NCI-H146 (cell line): ENCODE measurements around the gene IGFBP5.
A peak's percentile ranks its signal among the peaks of the same experiment; 100 is the strongest.

Source experiments
- DNase-seq: peaks from one replicate; lab custom pipeline; 2025; lab: John Stamatoyannopoulos, UW

IGFBP5 gene

DNA sequence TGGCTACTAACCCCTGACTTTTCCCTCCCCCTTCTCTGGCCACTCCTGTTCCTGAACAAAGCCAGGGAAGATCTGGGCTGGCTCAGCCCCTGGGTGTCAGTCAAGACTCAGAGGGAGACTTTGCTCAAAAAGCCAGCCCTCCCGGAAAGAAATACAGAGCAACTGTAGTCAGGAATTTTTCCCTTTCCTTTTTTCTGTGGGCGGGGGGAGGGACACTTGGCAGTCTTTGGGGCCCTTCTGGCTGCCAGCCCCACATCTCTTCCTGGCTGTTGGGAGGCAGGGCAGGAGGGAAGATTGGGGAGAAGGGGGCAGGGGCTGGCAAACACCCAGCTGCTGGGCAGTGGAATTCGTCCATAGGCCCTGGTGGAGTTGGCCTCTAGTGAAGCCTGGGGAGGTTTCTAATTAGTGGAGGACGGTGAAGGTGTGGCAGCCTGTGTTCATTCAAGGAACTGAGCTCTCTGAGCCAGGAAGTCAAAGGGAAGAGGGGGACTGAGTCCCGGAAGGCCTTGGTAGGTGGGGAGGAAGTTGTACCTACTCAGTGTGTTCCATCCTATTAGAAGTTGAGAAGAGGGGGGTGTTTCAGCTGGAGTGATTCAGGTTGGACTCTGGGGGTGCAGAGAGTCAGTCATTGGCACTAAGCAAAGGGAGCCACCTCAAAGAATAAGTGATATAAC is 51.2 kb downstream of the IGFBP5 start:
- no peak for DNase-seq

DNA sequence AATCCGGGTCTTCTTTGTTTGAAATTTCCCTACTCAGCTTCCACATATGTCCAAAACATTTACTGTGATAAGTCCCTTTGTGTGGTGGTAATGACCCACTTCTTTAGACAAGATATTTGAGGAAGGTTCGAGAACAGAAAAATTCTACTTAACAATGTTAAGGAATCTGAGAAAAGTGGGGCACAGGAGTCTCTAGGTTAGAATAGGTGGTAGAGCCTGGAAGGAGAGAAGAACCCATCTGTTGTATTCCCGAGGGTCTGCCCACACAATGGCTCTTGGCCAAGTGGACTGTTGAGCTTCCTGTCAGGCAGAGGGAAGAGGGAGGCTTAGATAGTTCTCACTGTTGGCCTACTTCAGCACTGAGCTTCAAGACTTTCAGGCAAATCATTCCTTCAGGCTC is 57.9 kb downstream of the IGFBP5 start:
- DNase-seq, result no peak

DNA sequence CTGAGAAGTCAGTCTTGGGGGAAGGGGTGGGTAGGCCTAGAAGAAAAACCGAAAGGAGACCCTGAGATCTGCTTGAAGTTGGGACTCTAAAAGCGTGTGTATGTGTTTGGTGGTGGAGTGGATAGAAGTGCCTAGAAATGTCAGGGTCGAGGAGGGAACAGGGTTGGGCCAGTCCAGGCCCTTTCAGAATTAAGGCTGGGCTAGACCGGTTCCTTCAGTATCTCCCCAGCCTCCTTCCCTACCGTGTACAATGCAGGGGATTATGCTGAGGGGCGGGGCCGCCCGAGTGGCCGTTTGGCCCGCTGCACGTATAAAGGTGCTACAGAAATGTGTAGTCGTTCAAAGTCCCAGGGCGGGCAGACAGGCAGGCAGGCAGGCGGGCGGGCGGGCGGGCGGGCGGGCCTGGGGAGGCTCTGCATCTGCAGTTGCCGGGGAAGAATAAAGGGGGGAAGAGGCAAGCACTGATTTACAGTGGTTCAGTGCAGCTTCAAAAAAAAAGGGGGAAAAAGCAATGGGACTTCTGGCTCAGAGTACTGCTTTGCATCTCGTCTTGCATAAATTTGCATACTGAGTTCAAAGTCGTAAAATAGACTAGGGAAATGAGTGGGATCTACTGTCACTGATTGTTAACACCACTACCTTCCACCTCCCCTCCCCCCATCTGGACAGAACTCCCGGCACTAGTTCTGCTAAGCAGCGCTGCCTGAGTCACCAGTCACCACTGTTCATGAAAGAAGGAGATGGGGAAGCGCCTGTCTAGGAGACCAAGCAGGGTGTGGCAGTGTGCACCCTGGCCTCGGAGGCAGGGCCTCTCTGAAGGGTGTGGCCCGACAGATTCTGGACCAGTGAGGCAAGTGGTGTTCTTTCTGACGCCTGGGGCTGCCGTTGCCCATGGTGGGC is 58.5 kb downstream of the IGFBP5 start:
- no peak for DNase-seq

DNA sequence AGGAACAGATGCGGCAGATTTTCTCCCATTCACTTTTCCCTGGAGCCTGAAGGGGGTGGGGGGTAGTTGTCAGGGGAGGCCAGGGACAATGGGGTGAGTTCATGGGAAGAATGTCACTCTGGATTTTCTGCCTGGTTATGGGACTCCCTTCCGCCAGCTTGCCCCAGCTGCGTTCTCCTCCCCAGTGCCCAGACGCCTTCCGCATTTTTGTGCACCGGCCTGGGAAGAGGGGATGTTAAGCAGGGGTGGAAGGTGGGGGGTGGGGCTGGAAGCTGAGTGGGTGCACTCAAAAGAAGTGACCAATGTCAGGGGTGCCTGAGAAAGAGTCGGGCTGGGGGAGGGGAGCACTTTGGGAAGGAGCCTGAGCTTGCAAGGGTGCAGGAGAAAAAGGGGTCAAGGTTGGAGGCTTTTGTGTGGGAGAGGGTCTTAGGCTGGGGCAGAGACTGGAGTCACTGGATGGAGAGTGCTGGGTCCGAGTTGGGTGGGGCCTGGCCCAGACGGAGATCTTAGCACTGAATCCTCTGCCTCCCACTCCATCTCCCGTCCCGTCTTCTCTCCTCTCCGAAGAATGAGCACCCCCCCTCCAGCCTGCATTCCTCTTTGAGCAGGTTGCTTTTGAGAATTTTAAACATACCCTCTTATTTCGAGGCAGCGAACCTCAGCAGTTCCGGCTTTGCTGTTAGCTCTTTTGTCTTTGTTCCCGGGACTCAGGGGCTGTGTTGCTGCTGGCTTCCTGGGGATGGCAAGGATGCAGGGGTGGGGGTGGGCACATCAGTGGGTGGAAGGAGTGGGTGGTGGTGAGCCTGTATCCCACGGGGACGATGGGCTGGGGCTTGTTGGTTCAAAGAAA is 59.4 kb downstream of the IGFBP5 start:
- DNase-seq, result no peak

DNA sequence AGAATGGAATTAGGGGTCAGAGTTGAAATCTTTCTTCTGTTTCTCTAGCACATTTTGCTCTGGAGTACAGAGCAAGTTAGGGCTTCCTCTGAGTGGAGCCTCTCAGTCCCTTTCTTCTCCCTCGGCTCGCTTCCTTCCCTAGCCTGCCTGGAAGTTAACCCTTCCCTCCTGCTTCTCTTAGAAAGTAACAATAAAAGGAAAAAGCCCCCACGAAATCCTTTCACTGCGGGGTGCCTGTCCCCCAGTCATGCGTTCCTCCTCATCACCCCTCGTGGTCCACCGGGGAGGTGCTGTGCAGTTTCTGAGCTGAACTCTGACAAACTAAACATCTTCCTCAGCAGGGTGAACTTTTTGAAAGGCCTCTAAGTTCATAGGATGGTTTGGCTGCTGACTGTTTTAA is 60.2 kb downstream of the IGFBP5 start:
- no peak for DNase-seq

DNA sequence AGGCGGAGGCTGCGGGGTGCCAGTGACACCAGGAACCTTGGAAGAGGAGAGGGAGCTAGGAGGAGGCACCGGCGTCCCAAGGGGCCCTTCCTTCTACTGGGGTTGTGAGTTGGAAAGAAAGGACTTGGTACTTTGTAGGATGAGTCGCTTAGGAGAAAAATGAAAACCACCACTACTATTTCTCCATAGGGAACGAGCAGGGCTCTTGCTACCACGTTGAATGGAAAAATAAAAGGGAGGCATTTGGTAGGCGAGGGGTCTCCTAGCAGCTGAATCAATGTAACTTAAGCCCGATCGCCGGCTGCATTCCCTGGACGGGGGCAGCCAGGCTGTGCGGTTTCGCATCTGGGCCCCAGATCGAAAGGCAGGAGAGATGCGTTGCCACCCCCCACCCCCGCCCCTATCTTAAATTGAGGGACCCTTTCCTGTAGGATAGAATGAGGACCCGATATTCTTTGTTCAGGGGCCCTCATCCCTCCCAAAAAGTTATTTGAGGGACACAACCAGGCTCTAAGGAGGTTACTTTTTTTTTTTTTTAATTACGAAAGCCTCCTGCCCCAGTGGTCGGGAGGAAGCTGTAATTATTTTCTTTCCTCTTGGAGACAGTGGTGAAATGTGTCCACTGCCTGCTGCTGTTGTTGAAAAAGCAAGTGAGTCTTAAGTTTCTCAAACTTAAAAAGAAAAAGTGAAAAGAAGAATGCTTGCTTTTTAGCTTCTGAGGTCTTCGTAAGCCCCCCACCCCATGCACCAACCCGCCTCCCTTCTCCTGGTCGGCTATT is 60.8 kb downstream of the IGFBP5 start:
- no peak for DNase-seq

DNA sequence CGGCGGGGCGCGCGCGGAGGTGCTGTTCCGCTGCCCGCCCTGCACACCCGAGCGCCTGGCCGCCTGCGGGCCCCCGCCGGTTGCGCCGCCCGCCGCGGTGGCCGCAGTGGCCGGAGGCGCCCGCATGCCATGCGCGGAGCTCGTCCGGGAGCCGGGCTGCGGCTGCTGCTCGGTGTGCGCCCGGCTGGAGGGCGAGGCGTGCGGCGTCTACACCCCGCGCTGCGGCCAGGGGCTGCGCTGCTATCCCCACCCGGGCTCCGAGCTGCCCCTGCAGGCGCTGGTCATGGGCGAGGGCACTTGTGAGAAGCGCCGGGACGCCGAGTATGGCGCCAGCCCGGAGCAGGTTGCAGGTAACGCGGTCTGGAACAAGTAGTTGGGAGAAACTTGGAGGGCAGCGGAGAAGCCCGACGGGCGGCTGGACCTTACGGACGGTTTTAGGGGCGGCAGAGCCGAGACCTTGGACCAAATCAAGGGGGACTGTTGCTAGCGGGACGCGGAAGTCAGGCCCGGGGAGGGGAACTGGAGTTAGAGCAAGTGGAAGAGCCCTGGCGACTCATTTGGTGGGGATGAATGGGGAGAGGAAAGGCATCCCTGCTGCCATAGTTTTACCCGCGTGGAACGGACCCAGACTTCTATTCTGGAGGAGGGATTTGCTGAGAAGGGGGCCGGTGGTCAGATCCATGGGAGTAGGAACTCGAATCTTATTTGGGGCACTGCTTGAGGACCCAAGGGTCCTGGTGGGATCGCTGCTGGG is 61.6 kb downstream of the IGFBP5 start:
- DNase-seq, result peak; percentile 38

DNA sequence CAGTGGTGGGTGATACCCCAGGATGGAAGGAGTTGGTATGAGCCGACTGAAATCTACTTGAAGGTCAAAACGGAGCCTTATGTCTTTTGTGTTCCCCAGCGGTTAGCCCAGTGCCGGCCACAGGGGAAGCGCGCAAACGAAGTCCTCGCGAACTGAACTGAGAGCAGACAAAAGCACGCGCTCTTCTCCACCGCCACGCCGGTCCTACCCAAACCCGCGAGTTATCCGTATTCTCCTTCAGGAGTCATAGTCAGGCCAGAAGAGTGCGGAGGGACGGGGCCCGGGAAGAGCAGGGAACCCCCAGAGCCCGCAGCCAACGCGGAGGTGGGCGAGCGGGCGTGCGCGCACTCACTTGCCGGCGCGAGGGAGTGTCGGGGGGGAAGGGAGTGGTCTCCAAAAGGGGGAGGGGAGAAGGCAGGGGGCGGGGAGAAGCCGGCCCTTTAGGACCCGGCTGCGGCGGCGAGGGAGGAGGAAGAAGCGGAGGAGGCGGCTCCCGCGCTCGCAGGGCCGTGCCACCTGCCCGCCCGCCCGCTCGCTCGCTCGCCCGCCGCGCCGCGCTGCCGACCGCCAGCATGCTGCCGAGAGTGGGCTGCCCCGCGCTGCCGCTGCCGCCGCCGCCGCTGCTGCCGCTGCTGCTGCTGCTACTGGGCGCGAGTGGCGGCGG is 62.3 kb downstream of the IGFBP5 start, which contains the start of gene IGFBP2:
TSS of gene IGFBP2 (plus strand) at position 469 of the 664 bp plus-strand sequence. CDS start at position 573, 104 bp downstream.
- DNase-seq, result peak; percentile 89

DNA sequence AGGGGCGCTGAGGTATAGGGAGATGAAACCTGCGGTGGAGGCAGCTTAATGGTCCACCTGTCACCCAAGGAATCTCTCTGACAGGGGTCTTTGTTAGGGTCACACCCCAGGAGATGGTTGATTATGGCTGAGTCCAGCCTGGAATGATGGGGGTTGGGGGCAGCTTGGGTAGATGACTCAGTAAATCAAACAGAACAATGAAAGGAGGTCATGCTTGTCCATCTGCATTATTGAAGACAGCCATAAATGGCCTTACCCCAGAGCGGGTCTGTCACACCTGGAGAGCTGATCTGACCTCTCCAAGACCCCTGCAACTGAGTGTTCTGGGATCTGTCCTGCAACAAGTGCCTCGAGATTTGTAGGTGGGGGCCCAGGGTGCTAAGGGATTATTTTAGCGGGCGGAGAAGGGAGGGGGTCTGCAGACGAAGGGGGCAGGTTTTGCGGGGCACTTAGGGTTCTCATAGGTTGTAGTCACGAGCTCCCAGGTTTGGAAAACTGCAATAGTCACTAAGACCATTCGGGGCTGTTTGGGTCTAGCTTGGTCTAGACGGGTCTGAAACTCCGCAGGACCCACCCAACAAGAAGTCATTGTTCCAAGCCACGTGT is 62.9 kb downstream of the IGFBP5 start:
- DNase-seq, result peak; percentile 85

DNA sequence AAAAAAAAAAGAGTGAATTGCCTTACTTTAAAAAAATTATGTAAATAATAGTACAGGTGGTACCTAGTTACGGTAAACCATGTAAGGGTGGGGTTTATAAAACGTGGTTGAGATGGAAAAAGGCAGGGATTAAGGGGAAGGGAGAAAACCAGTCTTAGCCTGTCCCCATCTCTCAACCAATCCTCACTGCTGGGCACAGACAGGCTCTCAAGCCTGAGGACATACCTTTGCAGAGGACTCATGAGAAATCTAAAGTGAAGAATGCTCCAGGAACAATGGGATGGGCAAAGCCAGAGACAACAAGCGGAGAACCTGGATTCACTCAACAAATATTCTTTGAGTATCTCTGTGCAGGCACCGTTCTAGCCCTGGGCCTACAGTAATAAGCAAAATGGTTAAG is 65.6 kb downstream of the IGFBP5 start:
- DNase-seq, result no peak

DNA sequence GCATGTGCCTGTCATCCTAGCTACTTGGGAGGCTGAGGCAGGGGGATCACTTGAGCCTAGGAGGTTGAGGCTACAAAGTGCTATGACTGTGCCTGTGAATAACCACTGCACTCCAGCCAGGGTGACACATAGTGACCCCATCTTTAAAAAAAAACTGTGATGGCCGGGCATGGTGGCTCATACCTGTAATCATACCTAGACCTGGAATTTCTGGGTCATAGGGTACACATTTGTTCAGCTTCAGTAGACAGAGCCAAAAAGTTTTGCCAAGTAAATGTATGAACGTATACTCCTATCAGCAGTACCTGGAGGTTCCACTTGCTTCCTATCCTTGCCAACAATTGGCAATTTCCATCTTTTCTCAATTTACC is 68.5 kb downstream of the IGFBP5 start:
- DNase-seq, result no peak

DNA sequence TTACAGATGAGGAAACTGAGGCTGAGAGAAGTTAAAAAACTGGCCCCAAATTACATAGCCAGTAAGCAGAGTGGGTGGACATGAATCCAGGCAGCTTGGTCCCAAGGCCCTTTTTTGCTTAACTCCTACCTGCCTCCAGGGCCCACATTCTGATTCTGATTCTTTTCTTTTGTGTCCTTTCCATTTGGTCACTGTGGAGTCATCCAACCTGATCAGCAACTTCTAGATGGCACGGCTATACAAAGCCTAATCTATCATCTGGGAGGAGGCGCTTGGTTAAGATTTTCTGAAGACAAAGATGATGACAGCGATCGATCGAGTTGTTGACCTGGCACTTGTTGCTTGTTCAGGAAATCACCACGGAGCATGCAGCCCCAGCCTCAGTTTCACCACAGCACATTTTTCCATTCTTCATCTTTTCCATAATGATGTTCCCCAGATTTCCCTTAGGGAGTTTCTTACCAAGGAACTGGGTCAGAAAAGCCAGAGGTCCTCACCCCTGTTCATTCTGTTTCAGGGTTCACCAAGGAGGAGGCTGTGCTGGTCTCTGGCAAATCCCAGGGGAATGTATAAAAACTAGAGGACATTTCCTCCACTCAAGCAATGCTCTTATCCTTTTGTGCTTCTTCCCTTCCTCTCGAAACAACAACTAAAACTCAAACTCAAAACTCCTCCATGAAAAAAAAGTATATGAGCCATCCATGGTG is 69.0 kb downstream of the IGFBP5 start:
- no peak for DNase-seq

DNA sequence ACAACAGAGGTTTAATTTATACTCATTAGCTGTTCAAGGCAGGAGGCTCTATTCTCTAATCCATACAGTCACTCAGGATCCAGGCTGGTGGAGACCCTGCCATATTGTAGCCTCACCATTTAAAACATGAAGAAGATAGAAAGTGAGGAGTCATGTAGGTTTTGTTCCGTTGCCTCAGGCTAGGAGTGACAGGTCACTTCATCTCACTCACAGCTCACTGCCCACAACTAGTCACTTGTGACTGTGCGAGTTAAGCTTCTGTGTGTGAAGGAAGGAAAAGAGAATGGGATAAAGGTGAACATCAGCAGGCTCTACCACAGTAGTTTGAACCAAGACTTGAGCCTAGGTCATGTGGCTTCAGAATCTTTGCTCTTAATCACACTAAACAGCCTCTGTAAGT is 71.1 kb downstream of the IGFBP5 start:
- DNase-seq, result no peak

DNA sequence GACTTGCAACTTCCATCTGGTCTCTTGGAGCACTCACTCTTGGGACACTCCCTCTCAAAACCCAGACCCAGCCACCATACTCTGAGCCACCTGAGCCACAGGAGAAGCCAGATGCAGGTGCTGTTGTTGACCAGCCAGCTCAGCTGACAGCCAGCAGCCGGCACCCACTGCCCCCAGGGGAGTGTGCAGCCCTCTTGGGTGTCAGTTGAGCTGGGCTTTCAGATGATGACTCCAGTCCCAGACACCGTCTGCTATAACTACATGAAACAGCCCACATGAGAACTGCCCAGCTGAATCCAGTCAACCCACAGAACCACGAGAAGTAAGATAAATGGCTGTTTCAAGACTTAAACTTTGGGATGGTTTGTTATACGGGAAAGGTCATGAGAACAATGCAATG is 72.8 kb downstream of the IGFBP5 start:
- DNase-seq, result peak; percentile 34
